B cell (primary cell): ENCODE measurements around the gene GAREM2. TPM values are rescaled to one million over a fixed set of nuclear protein-coding genes. Genes with fewer than 3 reads are reported as not detected.
A peak's percentile ranks its signal among the peaks of the same experiment; 100 is the strongest.

ENCODE experiments used
- ATAC-seq: fragments of 200-7000 bp; cut with Tn5 transposase; one replicate; pipeline ENCODE4 v1.10.0; 2021; ENCODE audit warnings: low read depth, mild to moderate bottlenecking, moderate number of reproducible peaks, moderate library complexity
- CTCF ChIA-PET: fragments of 350-600 bp; sonication (Branson Sonifier 250); formaldehyde crosslinking; loops from one replicate; lab custom pipeline; 2021; ENCODE audit warnings: antibody characterized with exemption, inconsistent platforms; lab: Charles Lee
- POLR2A ChIA-PET: fragments of 350-600 bp; sonication (Branson Sonifier 250); formaldehyde crosslinking; loops from one replicate; lab custom pipeline; 2021; ENCODE audit warnings: antibody characterized with exemption; lab: Charles Lee
- DNase-seq: peaks from one replicate; pipeline ENCODE4 v3.0.0; 2013
- H2AFZ ChIP-seq: 2 replicates; pipeline ENCODE4 v1.6.1; 2012; ENCODE audit warnings: mild to moderate bottlenecking, low read depth, low read length; ENCODE audit not compliant: insufficient read depth, poor library complexity, severe bottlenecking
- H3K27ac ChIP-seq, 2 donors: 1 replicate in 1 of 2; 2 replicates in 1 of 2; pipeline ENCODE4 v1.5.1; 2012 to 2013; ENCODE audit warnings: low read length in 2 of 2, mild to moderate bottlenecking in 2 of 2, moderate library complexity in 1 of 2
- H3K27me3 ChIP-seq, 4 experiments: fragments of 200-600 bp in 1 of 4; sonication (generic) in 1 of 4; replicated peaks in 1 of 4; 1 replicate in 2 of 4; 2 replicates in 2 of 4; pipeline versions ENCODE4 v1.6.1 to v1.7.0; 2013 to 2016; ENCODE audit warnings: low read length in 3 of 4, mild to moderate bottlenecking in 2 of 4, mixed read lengths in 1 of 4, moderate library complexity in 1 of 4; ENCODE audit not compliant: insufficient read depth in 4 of 4, control insufficient read depth in 3 of 4; ENCODE audit errors: control extremely low read depth in 1 of 4
- H3K36me3 ChIP-seq, 2 experiments: replicated peaks in 1 of 2; 1 replicate in 1 of 2; 2 replicates in 1 of 2; pipeline versions ENCODE4 v1.6.1 to v1.7.1; 2013; ENCODE audit warnings: low read length in 1 of 2; ENCODE audit not compliant: insufficient read depth in 2 of 2, control insufficient read depth in 1 of 2; ENCODE audit errors: control extremely low read depth in 1 of 2, extremely low read depth in 1 of 2
- H3K4me1 ChIP-seq, 2 donors: fragments of 200-600 bp in 1 of 2; sonication (generic) in 1 of 2; 1 replicate in 1 of 2; 2 replicates in 1 of 2; pipeline versions ENCODE4 v1.5.1 to v1.6.1; 2013 to 2017; ENCODE audit warnings: low read length in 2 of 2; ENCODE audit not compliant: control insufficient read depth in 2 of 2, insufficient read depth in 2 of 2
- H3K4me2 ChIP-seq: replicated peaks from 2 replicates; pipeline ENCODE3; 2012; ENCODE audit warnings: mild to moderate bottlenecking, low read depth, low read length; ENCODE audit not compliant: poor library complexity, severe bottlenecking
- H3K4me3 ChIP-seq, 5 experiments: fragments of 200-600 bp in 1 of 5; sonication (generic) in 1 of 5; 1 replicate in 3 of 5; 2 replicates in 2 of 5; pipeline versions ENCODE4 v1.5.1 to v1.7.0; 2011 to 2016; ENCODE audit warnings: low read length in 4 of 5, mild to moderate bottlenecking in 4 of 5, low read depth in 2 of 5, control low read depth in 1 of 5, moderate library complexity in 1 of 5; ENCODE audit not compliant: insufficient read depth in 1 of 5; ENCODE audit errors: control extremely low read depth in 1 of 5, extremely low read depth in 1 of 5
- H3K79me2 ChIP-seq: fragments of 200-600 bp; sonication (generic); one replicate; pipeline ENCODE4 v1.6.0; 2016; ENCODE audit warnings: low read length; ENCODE audit not compliant: control insufficient read depth, insufficient read depth
- H3K9ac ChIP-seq: fragments of 200-600 bp; sonication (generic); 2 replicates; pipeline ENCODE4 v1.6.1; 2017; ENCODE audit warnings: mild to moderate bottlenecking, low read length, moderate library complexity
- H3K9me3 ChIP-seq, 3 donors: one replicate each; pipeline versions ENCODE4 v1.6.1 to v1.7.1; 2013; ENCODE audit warnings: low read length in 2 of 3; ENCODE audit not compliant: control insufficient read depth in 2 of 3, insufficient read depth in 1 of 3; ENCODE audit errors: control extremely low read depth in 1 of 3
- H4K20me1 ChIP-seq: 2 replicates; pipeline ENCODE4 v1.6.0; 2012; ENCODE audit warnings: mild to moderate bottlenecking, low read length; ENCODE audit not compliant: insufficient read depth, control insufficient read depth, poor library complexity, severe bottlenecking
- H3K27ac Mint-ChIP-seq: one replicate; pipeline ENCODE4 v1.8.0; 2021; ENCODE audit warnings: mixed read lengths
- H3K27me3 Mint-ChIP-seq: one replicate; pipeline ENCODE4 v1.8.0; 2021; ENCODE audit warnings: mixed read lengths
- H3K4me1 Mint-ChIP-seq: one replicate; pipeline ENCODE4 v1.8.0; 2021; ENCODE audit warnings: mixed read lengths
- H3K4me3 Mint-ChIP-seq: one replicate; pipeline ENCODE4 v1.8.0; 2021; ENCODE audit warnings: mixed read lengths
- H3K9me3 Mint-ChIP-seq: one replicate; pipeline ENCODE4 v1.8.0; 2022; ENCODE audit warnings: mixed read lengths; ENCODE audit not compliant: insufficient read depth
- EZH2 ChIP-seq: IDR thresholded peaks from 2 replicates; pipeline ENCODE4 v1.6.1; 2012; ENCODE audit warnings: borderline replicate concordance, low read depth, mild to moderate bottlenecking, moderate library complexity, low read length; ENCODE audit not compliant: insufficient read depth, poor library complexity, severe bottlenecking
- WGBS: methylation state at CpG from one replicate; pipeline ENCODE4 v1.1.5; 2013; ENCODE audit warnings: missing lambda C conversion rate; ENCODE audit not compliant: insufficient coverage; 5-methylcytosine and 5-hydroxymethylcytosine counted together
- intact Hi-C: fragments of 100-400 bp; cut with micrococcal nuclease; formaldehyde crosslinking; loops from one replicate; pipeline ENCODE4 v1.10.0; 2022
- polyA plus RNA-seq: library from polyadenylated mRNA; depleted of rRNA; stranded (reverse); fragments of >200 nt; gene quantifications from 2 replicates; pipeline ENCODE4 v1.2.3, GENCODE V29; 2012
- total RNA-seq, 2 donors: library from RNA; stranded (reverse); fragments of 120-200 nt in 1 of 2; gene quantifications; 1 replicate in 1 of 2; 2 replicates in 1 of 2; pipeline versions ENCODE4 v1.2.3 to v1.2.4, GENCODE V29; 2013 to 2022
- TF ChIP-seq, protein P1 (sequence below): fragments of 200-600 bp; IDR thresholded peaks from one replicate; pipeline ENCODE4 v1.8.0; 2022; ENCODE audit warnings: antibody characterized with exemption, mild to moderate bottlenecking

Gene GAREM2
- total and polyA plus RNA-seq, 2 donors (not counting 1 experiment from before 2014, with no cell fraction given) = 0.27 to 1.7 TPM

DNA sequence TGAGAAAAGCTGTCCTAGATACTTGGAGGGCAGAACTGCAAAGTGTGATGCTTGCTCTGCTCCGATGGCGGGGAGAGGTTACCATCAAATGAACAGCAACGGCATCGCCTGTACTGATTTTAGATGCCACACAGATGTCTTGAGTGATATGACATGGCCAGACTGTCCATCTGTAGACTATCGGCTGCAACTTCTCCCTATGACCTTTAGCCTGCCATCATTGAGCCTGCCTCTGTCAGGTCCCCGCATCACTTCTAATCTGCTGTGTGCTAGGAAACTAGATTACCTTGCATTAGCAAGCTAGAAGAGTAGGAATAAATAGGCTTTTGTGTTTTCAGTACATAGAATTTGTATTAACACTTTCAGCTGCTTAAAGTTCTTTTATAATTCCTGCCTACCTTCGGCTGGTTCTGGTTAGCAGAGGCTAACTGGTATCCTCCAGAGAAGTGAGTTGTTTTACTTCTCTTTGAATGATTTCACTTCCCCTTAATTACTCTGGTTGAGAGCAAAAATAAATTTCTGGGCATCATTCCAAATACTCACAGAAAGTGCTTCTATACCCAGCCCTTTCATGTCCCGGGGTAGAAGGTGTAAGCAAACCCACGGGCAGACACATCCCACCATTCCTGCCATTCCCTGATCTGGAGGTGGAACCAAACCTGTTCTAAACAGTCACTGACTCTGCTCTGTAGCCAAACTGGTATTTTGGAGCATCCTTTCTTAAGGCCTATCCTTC is 24.0 kb downstream of the GAREM2 start:
- ATAC-seq (peak; percentile 76), DNase-seq (peak; percentile 67)
- H3K4me3 ChIP-seq = no peak overlapping the region
- no peaks in the 10 kb centered on the region for H4K20me1 ChIP-seq
- peak overlapping the region; percentile 31 for H3K4me2 ChIP-seq
- peaks cover 13 to 16% of the 10 kb centered on the region in 2 donors for H3K4me1 ChIP-seq
- no peaks in the 10 kb centered on the region for H3K79me2 ChIP-seq
- no peak overlapping the region for H2AFZ ChIP-seq
- H3K4me3 Mint-ChIP-seq = no peak overlapping the region
- H3K9ac ChIP-seq = peak overlapping the region; percentile 2
- intact Hi-C loops = no loop called here
- H3K9me3 ChIP-seq = peaks cover 1 to 20% (median 16%) of the 10 kb centered on the region in 3 donors
- peak overlapping the region in 1 of 2 donors; percentile 4 for H3K27ac ChIP-seq
- no peaks in the 10 kb centered on the region for H3K27me3 Mint-ChIP-seq
- TF ChIP-seq EZH2 = no peak
- TF ChIP-seq, protein P1, sequence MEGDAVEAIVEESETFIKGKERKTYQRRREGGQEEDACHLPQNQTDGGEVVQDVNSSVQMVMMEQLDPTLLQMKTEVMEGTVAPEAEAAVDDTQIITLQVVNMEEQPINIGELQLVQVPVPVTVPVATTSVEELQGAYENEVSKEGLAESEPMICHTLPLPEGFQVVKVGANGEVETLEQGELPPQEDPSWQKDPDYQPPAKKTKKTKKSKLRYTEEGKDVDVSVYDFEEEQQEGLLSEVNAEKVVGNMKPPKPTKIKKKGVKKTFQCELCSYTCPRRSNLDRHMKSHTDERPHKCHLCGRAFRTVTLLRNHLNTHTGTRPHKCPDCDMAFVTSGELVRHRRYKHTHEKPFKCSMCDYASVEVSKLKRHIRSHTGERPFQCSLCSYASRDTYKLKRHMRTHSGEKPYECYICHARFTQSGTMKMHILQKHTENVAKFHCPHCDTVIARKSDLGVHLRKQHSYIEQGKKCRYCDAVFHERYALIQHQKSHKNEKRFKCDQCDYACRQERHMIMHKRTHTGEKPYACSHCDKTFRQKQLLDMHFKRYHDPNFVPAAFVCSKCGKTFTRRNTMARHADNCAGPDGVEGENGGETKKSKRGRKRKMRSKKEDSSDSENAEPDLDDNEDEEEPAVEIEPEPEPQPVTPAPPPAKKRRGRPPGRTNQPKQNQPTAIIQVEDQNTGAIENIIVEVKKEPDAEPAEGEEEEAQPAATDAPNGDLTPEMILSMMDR = no peak
- H3K27me3 ChIP-seq = no peaks in the 10 kb centered on the region
- H3K4me1 Mint-ChIP-seq = peaks cover 24% of the 10 kb centered on the region
- H3K27ac Mint-ChIP-seq = no peak overlapping the region
- POLR2A ChIA-PET = no interaction called here
- peaks cover 16 to 90% of the 10 kb centered on the region in 2 experiments for H3K36me3 ChIP-seq
- WGBS = 67% methylated on average over 6 of the region's 9 CpGs
- H3K9me3 Mint-ChIP-seq = peaks cover 7% of the 10 kb centered on the region
- CTCF ChIA-PET = interaction anchor here (1.2 kb wide), 2 partner anchors 20 to 205 kb away, joined by 3 read pairs; no protein-coding TSS in a partner anchor

GRCh38 chr2:26197516-26197915 is 24.6 kb downstream of the GAREM2 start:
- Histone ChIP-seq H4K20me1 (no peaks in the 10 kb centered on the region), H3K27me3 (no peaks in the 10 kb centered on the region), H3K9ac (peak overlapping the region; percentile 2), H3K4me3 (no peak overlapping the region), H3K4me1 (peaks cover 13 to 16% of the 10 kb centered on the region in 2 donors), H3K9me3 (peaks cover 1 to 20% (median 16%) of the 10 kb centered on the region in 3 donors), H3K4me2 (peak overlapping the region; percentile 31), H2AFZ (no peak overlapping the region), H3K27ac (peak overlapping the region in 1 of 2 donors; percentile 4), H3K36me3 (peaks cover 22 to 92% of the 10 kb centered on the region in 2 experiments), H3K79me2 (no peaks in the 10 kb centered on the region)
- intact Hi-C loops = no loop called here
- POLR2A ChIA-PET = no interaction called here
- ATAC-seq (no peak), DNase-seq (no peak)
- no peak overlapping the region for H3K27ac Mint-ChIP-seq
- CTCF ChIA-PET = interaction anchor here (1.2 kb wide), 2 partner anchors 21 to 206 kb away, joined by 3 read pairs; no protein-coding TSS in a partner anchor
- WGBS = 100% methylated on average over 2 of the region's 4 CpGs
- H3K4me3 Mint-ChIP-seq = no peak overlapping the region
- H3K4me1 Mint-ChIP-seq = peaks cover 24% of the 10 kb centered on the region
- H3K27me3 Mint-ChIP-seq = no peaks in the 10 kb centered on the region
- no peak for TF ChIP-seq EZH2
- TF ChIP-seq, protein P1 = no peak
- H3K9me3 Mint-ChIP-seq = peaks cover 7% of the 10 kb centered on the region
